GM19467 (cell line): ENCODE results near the gene RTP3.

ENCODE experiments used
- ATAC-seq: cut with Tn5 transposase; IDR thresholded peaks from one replicate; pipeline ENCODE4 v1.9.1; 2021; ENCODE audit warnings: mild to moderate bottlenecking, moderate library complexity; ENCODE audit not compliant: unreplicated experiment

Gene RTP3

DNA sequence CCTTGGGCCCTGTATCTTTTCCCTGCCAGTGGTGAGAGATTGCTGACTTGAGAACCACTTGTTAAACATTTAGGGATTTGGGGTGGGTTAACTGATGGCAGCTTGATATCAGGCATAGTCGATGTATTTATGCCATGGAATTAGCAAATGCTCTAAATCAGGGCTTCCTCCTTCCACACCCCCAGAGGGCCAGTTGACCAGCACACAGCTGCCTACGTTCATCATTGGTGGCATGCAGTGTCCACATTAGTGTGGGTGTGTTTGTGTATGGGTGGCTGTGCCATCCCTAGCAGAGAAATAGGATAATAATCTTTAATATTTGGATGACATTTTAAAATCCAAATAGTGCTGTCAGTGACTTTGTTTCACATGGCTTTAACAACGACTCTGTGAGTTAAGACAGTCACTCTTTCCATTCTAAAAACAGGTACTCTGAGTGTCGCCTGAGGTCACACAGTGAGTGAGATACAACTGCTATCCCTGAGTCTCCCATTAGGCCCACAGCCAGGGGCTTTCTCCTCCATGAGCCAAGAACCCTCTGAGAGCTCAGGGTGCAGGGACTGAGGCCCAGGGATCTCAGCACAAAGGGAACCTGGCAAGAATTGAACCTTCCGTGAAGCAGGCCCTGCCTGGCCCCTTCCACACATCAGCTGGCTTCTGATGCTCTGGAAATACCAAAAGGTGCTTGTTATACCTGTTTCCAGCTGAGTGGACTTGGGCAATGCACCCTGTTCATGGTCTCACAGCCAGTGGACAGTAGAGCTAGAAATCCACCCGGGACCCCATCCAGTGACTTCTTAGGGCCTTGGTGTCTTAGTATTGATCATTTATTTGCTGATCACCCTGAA lies 28.8 kb upstream of the RTP3 start:
- no peak for ATAC-seq

DNA sequence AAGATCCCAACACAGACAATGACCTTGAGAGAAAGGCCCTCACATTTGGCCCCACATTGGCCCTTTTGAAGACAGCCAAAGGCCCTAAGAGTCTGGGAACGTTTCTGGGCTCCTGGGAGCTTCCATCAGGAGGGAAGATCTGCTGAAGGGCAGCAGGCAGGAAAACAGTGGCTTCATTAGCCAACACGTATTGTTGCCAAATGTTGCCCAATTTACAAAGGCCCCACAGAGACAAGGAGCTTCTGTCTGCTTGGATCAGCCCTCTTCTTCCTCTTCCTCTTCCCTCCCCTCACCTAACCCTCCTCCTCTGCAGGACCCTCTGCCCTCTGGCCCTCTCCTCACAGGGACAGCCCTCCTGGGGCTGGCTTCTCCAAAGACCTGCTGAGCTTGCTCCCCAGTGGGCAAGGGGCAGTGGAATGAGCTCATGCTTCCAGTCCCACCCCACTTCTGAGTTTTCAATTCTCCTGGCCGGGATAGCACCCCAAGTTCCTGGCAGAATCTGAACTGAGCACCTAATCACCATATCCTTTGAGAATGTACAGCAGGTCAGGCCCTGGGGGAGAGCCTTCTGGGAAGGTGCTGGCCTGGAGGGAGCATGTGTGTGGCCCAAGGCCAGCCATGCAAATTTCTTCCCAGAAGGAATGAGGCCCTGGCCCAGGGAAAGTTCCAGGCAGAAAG lies 28.0 kb upstream of the RTP3 start:
- no peak for ATAC-seq

DNA sequence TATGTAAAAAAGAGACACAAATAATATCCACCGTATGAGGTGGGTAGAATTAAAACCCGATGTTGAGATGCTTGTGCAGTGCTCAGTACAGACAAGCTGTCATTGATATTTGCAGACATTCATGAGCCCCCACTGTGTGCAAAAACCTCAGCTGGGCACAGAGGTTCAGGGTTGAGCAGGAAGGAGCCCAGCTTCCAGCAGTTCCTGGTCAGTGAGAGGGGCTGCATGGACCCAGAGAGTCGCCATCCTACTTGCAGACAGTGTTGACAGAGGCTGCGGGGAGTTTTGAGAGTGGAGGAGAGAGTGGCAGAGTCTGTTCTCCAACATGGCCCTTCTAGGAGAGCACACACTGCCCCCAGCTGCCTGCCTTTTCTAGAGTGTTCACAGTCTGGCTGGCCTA lies 26.9 kb upstream of the RTP3 start:
- ATAC-seq, result no peak

DNA sequence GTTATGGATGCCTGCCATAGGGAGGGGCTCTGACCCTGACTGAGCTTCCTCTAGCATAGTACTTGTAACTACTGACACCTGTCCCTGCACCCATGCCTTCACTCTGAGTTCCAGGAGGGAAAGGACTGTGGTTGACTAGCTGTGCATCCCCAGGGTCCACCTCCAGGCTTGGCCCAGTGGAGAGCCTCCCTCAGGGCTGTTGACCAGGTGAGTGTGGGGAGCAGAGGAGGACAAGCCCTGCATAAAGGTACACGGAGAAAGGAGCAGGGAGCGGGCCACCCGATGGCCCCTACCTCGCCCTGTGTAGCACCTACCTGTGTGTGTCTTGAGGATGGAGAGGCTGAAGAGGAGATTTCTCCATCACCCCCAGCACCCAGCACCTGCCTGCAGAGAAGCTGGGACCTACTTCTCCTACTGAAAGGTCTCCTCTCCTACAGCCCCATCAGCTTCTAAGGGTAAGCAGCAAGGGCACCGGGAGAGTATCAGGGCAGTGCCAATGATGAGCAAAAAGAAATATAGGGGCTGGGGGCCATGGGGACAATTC lies 26.3 kb upstream of the RTP3 start:
- ATAC-seq, result no peak

DNA sequence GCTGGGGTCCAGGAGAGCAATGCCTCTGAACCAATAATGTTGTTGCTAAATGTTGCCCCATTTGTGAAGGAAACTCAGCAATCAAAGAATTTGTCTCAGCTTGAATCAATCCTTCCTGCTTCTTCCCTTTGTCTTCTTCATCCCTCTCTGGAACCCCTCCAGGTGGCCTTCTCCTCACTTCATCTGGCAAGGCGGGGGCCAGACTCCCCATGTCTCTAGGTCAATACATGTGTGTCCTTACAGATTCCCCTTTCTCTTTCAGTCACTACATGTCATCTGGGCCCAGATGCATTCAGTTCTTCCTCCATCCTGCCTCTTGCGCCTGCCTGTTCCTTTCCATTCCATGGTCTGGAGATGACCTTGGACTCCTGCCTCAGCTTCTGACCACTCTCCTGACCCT lies 25.0 kb upstream of the RTP3 start:
- no peak for ATAC-seq

DNA sequence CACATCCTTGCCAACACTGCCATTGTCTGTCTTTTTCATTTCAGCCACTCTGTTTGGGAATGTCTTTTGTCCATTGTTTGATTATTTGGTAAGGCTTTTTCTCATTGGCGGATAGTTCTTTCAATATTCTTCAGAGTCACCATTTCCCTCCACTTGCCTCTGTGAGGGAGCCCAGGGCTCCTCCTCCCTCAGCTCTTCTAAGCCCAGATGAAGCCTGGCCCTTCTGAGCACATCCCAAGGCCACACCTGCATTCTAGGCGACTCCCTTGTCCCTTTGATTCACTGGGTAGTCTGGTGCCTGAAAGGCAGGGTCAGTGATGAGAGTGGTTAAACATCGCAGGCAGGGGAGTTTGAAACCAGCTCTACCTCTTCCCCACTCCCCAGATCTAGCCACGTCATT lies 20.6 kb upstream of the RTP3 start:
- no peak for ATAC-seq

DNA sequence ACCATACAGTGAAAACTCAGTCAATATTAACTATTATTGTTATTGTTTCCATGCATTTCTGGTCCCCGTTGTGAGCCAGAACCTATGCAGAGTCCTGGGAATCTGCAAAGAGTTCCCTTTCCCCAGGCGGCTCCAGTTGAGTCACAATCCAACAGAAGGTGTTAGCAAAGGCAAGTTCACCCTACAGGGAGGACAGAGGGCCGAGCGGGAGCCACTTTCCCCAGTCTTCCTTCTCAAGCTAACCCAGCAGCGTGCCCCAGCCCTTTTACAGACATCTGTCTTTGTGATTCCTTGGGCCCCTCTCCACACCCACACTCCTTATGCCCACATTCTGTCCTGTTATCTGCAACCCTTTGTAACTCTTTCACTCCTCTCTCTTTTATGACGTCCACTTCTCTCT lies 20.0 kb upstream of the RTP3 start:
- ATAC-seq, result no peak

DNA sequence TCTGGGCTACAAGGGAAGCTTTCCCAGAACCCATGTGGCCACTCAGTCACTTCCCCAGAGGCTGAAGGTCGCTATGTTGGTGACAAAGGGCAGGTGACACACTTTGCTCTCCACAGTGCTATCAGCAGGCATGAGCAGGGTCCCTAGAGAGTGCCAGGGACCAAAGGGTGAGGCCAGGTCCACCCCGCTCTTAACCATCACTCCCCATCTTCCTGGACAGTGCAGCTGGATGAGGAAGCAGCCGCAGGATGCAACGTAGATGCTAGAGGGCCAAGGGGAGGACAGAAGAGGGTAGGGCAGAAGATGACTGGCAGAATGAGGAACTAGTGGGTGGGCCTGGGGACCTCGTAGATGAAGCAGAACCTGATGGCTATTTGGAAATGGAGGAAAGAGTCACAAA lies 19.4 kb upstream of the RTP3 start:
- ATAC-seq, result no peak

DNA sequence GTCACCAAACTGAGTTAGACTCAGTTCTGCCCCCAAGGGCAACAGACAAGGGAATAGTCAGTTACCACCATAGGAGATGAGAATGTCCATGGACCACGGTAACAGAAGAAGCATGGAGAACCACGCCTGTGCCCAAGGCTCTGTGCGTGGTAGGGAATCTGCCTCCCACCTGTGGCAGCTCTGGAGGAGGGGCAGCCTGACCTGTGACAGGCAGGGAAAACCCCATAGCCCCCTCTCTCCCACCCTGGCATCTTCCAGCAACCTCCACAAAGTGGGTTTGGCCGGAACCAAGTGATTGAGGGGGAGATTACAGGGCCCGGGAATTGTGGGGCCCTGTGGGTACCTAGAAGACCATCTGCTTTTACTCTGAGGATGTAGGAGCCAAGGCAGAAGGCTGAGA lies 18.8 kb upstream of the RTP3 start:
- ATAC-seq, result no peak

DNA sequence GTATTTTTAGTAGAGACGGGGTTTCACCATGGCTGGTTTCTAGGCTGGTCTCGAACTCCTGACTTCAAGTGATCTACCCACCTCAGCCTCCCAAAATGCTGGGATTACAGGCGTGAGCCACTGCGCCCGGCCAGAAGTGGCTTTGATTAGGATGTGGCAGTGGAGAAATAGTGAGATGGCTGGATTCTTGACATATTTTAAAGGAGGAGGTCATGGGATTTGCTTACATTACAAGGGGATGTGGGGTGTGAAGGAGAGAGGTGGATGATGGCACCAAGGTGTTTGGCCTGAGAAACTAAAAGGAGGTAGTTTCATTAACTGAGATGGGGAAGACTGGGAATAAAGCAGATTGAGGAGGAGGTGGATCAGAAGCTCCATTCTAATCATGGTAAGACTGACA lies 18.1 kb upstream of the RTP3 start:
- ATAC-seq, result no peak

DNA sequence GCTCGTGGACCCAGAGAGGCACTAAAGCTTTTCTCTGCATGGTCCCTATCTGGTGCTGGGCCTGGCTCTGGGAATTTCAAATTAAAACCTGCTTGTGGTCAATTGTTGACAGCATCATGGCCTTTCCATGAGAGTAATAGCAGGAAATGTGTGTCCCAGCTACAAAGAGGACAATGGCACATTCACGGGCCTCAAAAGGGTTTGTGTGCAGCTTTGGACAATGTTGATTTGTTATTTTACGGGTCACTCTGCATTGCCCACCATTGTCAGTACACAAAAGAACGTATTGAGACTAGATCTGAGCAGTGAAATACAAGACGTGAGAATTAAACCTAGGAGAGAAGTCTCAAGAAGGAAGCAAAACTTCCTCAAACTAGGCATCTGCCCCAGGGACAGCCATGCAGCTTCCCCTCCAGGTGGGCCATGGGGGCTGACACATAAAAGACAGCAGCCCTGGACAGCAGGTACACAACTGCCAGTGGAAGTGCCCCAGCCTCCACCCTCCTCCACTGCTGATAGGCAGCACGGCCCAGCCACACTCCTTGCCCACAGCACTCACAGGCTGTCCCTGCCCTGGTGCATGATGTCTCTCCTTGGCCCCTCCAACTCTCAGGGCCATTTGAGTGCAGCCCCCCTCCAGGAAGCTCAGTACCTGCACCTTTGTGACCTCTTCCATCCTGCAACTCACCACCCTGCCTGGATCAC lies 17.1 kb upstream of the RTP3 start:
- ATAC-seq, result no peak

DNA sequence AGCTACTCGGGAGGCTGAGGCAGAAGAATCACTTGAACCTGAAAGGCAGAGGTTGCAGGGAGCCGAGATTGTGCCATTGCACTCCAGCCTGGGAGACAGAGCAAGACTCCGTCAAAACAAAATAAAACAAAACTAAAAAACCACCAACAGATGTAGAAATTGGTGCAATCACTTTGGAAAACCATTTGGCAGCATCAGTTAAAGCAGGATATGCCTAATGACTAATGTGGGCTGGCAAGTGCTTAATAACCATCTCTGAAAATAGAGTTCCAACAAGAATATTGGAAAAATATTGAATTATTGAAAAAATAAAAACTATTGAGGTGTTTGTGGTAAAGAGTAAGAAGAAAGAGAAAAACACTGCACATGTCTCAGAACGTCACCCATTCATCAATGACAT lies 16.1 kb upstream of the RTP3 start:
- no peak for ATAC-seq

DNA sequence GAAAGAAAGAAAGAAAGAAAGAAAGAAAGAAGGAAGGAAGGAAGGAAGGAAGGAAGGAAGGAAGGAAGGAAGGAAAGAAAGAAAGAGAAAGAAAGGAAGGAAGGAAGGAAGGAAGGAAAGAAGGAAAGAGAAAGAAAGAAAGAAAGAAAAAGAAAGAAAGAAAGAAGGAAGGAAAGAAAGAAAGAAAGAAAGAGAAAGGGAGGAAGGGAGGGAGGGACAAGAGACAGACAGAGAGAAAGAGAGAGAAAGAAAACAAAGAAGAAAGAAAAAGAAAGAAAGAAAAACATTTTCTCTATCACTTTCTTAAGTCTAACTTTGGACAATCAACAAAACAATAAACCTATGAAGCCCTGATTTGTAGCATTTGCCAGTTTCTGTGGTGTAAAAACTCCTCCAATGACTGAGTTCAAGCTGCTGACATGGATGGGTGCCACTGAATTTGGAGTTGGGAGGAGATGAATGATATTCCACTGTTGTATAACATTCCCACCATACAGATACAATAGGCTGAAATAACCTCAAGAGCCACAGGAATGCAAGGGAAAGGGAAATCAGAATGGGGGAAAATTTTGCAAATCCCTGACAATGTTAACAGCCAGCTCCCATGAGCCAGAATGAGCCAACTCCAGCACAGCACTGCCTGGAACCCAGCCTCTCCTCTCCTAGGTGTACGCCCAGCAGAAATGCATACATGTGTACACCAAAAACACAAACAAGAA lies 15.0 kb upstream of the RTP3 start:
- no peak for ATAC-seq

DNA sequence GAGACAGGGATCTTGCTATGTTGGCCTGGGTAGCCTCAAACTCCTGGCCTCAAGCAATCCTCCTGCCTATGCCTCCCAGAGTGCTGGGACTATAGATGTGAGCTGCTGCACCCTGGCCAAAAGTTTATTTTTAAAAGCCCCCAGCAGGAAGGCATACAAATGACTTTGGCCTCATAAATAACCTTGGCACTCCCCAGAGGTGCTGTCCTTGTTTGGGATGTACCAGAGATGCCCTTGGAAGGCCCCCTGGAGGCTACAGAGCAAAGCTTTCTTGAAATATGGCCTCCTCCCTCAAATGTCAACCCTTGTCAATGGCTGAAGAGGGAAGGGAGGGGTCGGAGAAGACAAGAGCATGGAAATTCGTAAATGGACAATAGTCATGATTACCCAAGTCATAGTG lies 14.0 kb upstream of the RTP3 start:
- no peak for ATAC-seq

DNA sequence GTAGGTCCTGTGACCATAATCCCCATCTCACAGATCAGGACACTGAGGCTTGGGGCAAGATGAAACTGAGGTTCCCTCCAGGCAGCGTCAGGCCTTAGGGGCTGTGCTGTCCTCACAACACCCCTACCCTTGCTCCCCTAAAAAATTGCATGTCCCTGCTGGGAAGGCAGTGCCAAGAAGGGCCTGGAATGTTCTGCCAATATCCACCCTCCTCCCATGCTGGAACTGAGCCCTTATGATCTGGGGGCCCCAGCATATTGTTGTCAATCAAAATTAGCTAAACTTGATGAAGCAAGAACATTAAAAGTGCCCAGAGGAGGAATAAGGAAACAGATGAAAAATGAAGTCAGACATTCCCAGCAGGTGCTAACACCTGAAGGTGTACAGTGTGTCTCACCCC lies 13.4 kb upstream of the RTP3 start:
- no peak for ATAC-seq

DNA sequence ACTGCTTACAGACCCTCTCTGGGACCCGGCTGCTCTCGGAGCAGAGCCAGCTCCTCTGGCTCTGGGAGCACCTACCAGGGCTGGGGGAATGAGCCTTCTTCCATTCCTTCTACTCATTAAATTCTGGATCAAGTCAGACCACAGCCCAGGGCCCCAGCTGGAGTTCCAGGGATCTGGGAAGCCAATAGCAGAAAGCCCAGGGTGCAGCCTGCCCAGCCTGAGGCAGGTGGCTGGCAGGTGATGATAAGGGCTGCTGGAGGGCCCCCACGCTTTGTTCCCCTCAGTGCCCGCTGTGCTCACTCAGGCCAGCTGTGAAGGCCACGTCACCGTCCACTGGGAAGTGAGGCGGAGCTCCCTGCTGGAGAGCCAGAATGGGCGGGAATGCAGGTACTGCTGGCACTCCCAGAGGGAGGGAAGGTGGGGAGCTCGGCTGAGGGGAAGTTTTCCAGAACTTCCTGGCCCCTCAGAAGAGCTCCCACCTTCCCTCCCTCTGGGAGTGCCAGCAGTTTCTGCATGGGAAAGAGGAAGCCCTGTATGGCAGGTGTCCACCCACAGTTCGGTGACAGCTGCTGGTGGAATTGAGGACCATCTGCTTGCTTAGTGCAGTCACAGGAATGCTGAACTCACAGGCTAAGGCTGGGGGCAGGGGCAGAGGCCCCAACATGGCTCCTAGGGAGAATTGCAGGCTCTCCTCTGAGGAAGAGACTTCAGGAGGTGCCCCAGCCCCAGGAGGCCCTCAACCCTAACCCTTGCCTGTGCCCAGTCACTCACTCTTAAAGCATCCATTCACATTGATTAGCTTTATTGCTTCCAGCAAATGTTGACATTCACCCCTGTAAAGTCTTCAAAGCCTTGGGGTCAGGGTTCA lies 12.6 kb upstream of the RTP3 start:
- ATAC-seq, result no peak

DNA sequence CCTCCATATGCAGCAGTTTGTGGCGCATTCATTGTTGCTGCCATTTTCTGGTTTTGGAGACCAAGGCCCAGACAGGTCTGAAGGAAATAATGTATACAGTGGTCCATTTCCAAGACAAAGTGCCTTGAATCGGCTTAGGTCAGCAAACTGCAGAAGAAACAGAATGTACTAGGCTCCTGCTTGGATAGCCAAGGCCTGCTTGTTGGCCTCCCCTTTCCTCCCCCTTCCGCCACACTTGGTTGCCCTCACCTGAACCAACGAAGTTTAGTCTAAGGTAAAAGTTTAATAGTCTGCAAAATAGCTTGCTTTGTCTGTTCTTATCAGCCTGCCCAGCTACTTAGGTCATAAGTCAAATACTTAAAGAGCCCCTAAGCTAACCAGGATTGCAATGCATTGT lies 12.0 kb upstream of the RTP3 start:
- no peak for ATAC-seq

DNA sequence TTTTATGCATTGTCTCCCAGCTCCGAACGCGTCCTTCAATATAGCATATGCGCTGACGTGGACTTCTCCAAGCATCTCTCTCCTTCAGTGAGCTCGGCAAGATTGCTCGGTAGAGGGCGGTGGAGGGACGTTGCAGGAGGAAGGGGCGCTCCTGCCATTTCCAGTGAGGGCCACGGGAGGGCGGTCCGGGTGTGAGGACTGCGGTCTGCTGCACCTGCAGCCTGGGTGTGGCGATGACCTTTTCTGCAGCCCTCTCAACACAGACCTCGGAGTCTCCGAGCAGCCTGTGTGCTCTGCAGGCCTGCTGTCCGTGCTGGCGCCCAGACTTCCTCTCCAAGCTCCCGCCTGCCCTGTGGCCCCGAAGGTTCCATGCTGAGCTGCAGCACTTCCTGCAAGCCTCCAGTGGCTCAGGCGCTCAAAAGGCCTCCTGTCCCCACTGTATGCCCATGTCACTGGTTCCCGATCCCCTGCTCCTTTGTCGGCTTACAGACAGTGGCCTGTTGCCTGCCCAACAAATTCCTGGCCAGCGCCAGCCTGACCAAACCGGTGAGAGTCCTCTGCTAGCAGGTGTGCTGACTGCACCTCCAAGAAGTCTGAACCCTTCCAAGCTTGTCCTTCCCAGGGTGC lies 8.9 kb upstream of the RTP3 start:
- peak; percentile 93 for ATAC-seq

DNA sequence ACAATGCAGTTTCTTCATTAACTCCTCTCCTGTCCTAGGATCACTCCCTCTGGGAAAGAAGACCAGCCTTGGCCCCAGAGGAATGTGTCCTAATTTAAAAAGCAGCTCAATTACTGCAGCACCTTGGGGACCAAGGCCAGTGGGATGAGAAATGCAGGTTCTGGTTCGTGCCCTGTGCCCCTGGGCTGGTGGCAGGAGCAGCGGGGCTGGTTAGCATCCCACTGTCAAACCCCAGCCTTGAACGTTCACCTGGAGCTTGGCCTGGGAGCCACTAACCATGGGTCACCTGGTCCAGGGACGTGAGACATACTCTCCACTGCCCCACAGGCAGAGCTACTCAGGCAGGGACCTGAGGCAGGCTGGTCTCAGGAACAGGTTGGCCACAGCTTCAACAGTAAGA lies 8.4 kb upstream of the RTP3 start:
- no peak for ATAC-seq

DNA sequence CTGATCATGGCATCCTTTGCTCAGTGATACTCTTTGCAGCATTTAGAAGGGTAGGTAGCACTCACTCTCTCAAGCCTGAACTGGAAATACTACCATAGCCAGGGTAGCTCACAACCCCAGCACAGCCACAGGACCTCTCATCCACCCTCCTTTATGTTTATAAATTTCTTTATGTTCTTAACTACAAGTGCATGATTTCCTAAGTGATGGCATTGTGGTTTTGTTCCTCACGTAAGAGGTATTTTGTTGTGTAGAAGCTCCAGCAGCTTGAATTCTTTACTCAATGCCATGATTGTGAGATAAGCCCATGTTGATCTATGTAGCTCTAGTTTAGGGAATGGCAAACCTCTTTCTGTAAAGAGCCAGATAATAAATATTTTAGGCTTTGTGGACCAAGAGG lies 7.9 kb upstream of the RTP3 start:
- no peak for ATAC-seq
